Mucosa of rectum (tissue), 2 donors: ENCODE measurements around the gene PSRC1.
"Not testable (repeated sequence)": the region's sequence is repeated elsewhere in the genome, so short reads cannot be mapped to it uniquely, and the experiment has no call there.

Source experiments
- H3K27ac ChIP-seq, 2 donors: one replicate each; pipeline ENCODE4 v1.7.0; 2013; ENCODE audit warnings: inconsistent platforms in 2 of 2, low read depth in 2 of 2, low read length in 2 of 2
- H3K27me3 ChIP-seq, 2 donors: one replicate each; pipeline ENCODE4 v1.7.0; 2013; ENCODE audit warnings: low read length in 2 of 2; ENCODE audit not compliant: control insufficient read depth in 2 of 2, insufficient read depth in 2 of 2
- H3K36me3 ChIP-seq, 2 donors: one replicate each; pipeline ENCODE4 v1.7.0; 2013; ENCODE audit warnings: low read length in 2 of 2; ENCODE audit not compliant: control insufficient read depth in 2 of 2, insufficient read depth in 2 of 2
- H3K4me1 ChIP-seq, 2 donors: one replicate each; pipeline ENCODE4 v1.7.0; 2013; ENCODE audit warnings: low read length in 2 of 2, mild to moderate bottlenecking in 1 of 2; ENCODE audit not compliant: control insufficient read depth in 2 of 2, insufficient read depth in 2 of 2
- H3K4me3 ChIP-seq, 2 donors: one replicate each; pipeline ENCODE4 v1.7.0; 2013; ENCODE audit warnings: low read length in 2 of 2
- H3K9ac ChIP-seq, 2 donors: one replicate each; pipeline ENCODE4 v1.7.0; 2013; ENCODE audit warnings: low read length in 2 of 2, low read depth in 1 of 2, mild to moderate bottlenecking in 1 of 2
- H3K9me3 ChIP-seq, 2 donors: one replicate each; pipeline ENCODE4 v1.7.0; 2013; ENCODE audit warnings: low read length in 2 of 2; ENCODE audit not compliant: control insufficient read depth in 2 of 2
- donor health status: healthy.
- donor health status: Normal muscosa, but diverticular disease.

PSRC1 gene

GRCh38 chr1:109309347-109309746 is 26.4 kb upstream of the PSRC1 start:
- Histone ChIP-seq H3K9ac (no peak overlapping the region), H3K27ac (no peak overlapping the region), H3K4me1 (no peaks in the 10 kb centered on the region), H3K27me3 (no peaks in the 10 kb centered on the region), H3K36me3 (peaks cover 0 to 10% of the 10 kb centered on the region in 2 donors), H3K9me3 (no peaks in the 10 kb centered on the region), H3K4me3 (no peak overlapping the region)

GRCh38 chr1:109307274-109308021 is 24.5 kb upstream of the PSRC1 start:
- Histone ChIP-seq H3K36me3 (peaks cover 0 to 4% of the 10 kb centered on the region in 2 donors), H3K27ac (no peak overlapping the region), H3K4me3 (no peak overlapping the region), H3K4me1 (no peaks in the 10 kb centered on the region), H3K27me3 (peaks cover 0 to 3% of the 10 kb centered on the region in 2 donors), H3K9me3 (no peaks in the 10 kb centered on the region), H3K9ac (no peak overlapping the region)

- Histone ChIP-seq H3K27me3 (peaks cover 0 to 3% of the 10 kb centered on the region in 2 donors), H3K9ac (no peak within 1 kb of the TSS), H3K36me3 (peaks cover 0 to 4% of the 10 kb centered on the region in 2 donors), H3K9me3 (no peaks in the 10 kb centered on the region), H3K27ac (no peak within 1 kb of the TSS), H3K4me3 (no peak within 1 kb of the TSS), H3K4me1 (no peaks in the 10 kb centered on the region)
Measured at GRCh38 chr1:109306832-109307273, 23.9 kb upstream of the PSRC1 start, which contains the start of gene MYBPHL. MYBPHL (minus strand) TSS chr1:109307011; CDS start chr1:109306991, 20 bp downstream.

- not testable (repeated sequence) for H3K27ac ChIP-seq, H3K9ac ChIP-seq
Measured at GRCh38 chr1:109305991-109306390, 23.0 kb upstream of the PSRC1 start.

GRCh38 chr1:109304226-109304920 is 21.4 kb upstream of the PSRC1 start:
- Histone ChIP-seq H3K36me3 (no peaks in the 10 kb centered on the region), H3K9me3 (no peaks in the 10 kb centered on the region), H3K4me1 (no peaks in the 10 kb centered on the region), H3K4me3 (no peak overlapping the region), H3K27ac (no peak overlapping the region), H3K9ac (no peak overlapping the region), H3K27me3 (peaks cover 0 to 3% of the 10 kb centered on the region in 2 donors)

More at GRCh38 chr1:109305991-109306390, 23.0 kb upstream of the PSRC1 start:
- H3K9me3 ChIP-seq, H3K36me3 ChIP-seq, H3K27me3 ChIP-seq, H3K4me1 ChIP-seq, H3K4me3 ChIP-seq: not testable (repeated sequence)

DNA sequence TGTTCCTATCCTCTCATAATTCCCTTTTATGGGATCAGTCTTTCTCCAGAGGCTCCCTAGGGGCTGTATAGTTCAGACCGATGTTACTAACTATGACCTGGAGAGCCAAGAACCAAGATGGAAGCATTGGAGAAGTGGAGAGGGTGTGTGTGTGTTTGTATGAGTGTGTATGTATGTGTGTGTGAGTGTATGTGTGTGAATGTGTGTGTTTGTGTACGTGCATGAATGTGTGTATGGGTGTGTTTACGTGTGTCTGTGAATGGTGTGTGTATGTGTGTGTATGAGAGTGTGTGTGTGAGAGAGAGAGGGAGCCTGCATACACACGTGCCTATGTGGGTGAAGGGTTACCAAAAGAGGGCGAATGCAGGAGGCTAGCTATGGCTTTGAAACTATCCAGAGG is 18.9 kb upstream of the PSRC1 start:
- no peak overlapping the region for H3K9ac ChIP-seq
- no peak overlapping the region for H3K27ac ChIP-seq
- H3K27me3 ChIP-seq = peaks cover 0 to 6% of the 10 kb centered on the region in 2 donors
- H3K36me3 ChIP-seq = no peaks in the 10 kb centered on the region
- H3K9me3 ChIP-seq = no peaks in the 10 kb centered on the region
- H3K4me3 ChIP-seq = no peak overlapping the region
- H3K4me1 ChIP-seq = peaks cover 0 to 3% of the 10 kb centered on the region in 2 donors

DNA sequence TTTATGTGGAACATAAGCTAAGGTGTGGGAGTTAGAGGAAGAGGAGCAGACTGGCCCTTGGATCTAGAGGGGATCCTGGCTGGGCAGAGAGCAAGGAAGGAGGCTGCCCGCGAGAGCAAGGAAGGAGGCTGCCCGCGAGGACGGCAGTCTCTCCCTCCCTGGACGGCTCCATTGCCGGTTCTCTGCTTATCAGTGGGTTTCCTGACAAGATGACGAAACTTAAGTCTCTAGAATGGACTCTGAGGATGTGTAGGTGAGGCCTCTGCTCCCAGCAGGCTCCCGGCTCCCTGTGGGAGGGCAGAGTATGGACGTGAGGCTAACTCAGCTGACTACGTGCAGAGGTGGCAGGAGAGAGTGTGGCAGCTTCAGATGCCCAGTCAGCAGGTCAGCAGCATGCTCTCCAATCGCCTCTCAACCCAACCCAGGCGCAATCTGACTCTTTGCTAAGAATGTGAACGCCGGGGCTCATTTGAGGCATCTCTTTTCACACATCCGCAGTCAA is 17.8 kb upstream of the PSRC1 start:
- Histone ChIP-seq H3K27ac (no peak overlapping the region), H3K9ac (no peak overlapping the region), H3K4me3 (no peak overlapping the region), H3K36me3 (no peaks in the 10 kb centered on the region), H3K9me3 (no peaks in the 10 kb centered on the region), H3K4me1 (peaks cover 0 to 3% of the 10 kb centered on the region in 2 donors), H3K27me3 (peaks cover 0 to 6% of the 10 kb centered on the region in 2 donors)

GRCh38 chr1:109299558-109300343 is 16.8 kb upstream of the PSRC1 start:
- peaks cover 0 to 3% of the 10 kb centered on the region in 2 donors for H3K4me1 ChIP-seq
- H3K27ac ChIP-seq = peak overlapping the region in 1 of 2 donors; percentile 11
- no peaks in the 10 kb centered on the region for H3K9me3 ChIP-seq
- no peaks in the 10 kb centered on the region for H3K36me3 ChIP-seq
- no peak overlapping the region for H3K9ac ChIP-seq
- peaks cover 0 to 6% of the 10 kb centered on the region in 2 donors for H3K27me3 ChIP-seq
- no peak overlapping the region for H3K4me3 ChIP-seq

DNA sequence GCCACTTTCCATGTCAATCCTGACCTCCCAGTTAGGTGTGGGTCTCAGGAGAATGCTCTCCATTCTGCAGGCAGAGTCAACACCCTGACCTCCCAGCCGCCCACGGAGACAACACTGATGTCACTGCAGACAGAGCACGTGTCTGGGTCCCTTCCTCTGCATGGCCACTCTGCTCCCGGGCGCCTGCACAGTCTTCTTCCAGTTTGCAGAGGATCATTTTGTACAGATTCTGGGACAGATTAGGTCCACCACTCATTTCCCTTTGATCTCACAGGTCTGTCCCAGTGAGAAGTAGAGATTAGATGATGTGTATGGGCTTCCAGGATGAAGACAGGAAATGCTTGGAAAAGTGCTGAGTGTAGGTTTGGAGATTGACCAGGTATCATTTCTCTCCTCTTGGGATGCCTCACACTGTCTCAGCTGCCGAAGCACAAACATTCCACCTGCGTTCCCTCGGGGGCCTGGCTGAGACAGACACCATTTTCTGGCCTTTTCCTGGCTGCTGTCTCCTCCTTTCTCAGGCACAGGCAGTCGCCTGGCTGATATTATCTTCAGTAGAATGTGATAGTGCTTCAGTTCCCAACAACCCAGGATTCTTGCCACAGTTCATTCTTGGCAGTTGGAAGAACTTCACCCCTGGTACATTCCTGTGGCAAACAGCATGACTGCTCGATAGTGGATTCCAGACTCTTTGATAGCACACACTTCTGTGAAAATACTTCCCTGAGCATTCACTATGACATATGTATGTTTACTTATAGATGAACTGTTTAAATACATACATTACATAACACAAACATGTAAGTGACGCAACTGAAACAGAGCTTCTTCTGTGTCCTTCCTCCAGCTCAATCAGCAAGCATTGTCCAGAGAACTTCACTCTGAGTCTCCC is 16.0 kb upstream of the PSRC1 start:
- Histone ChIP-seq H3K9ac (no peak overlapping the region), H3K4me3 (no peak overlapping the region), H3K27ac (peak overlapping the region in 1 of 2 donors; percentile 16), H3K36me3 (no peaks in the 10 kb centered on the region), H3K4me1 (peaks cover 0 to 3% of the 10 kb centered on the region in 2 donors), H3K9me3 (no peaks in the 10 kb centered on the region), H3K27me3 (peaks cover 0 to 6% of the 10 kb centered on the region in 2 donors)
